Measurements from ENCODE around the gene GHDC.
A peak's percentile ranks its signal among the peaks of the same experiment; 100 is the strongest.
"Not testable (repeated sequence)": the region's sequence is repeated elsewhere in the genome, so short reads cannot be mapped to it uniquely, and the experiment has no call there.

GHDC gene

GRCh38 chr17:42224651-42225050 is 30.4 kb upstream of the GHDC start:
- Histone ChIP-seq H2AFZ (ENCODE audit: low read length) (no peak overlapping the region), H3K18ac (ENCODE audit: low read length) (no peak overlapping the region), H3K9ac (ENCODE audit: low read depth, low read length, poor library complexity) (peak overlapping the region; percentile 70), H3K4me1 (ENCODE audit: control insufficient read depth in 2 of 2, insufficient read depth in 1 of 2, low read depth in 1 of 2, low read length in 2 of 2) (no peaks in the 10 kb centered on the region), H3K4me3 (ENCODE audit: low read length in 2 of 2) (no peak overlapping the region), H2BK15ac (ENCODE audit: low read length) (no peak overlapping the region), H3K79me1 (ENCODE audit: low read depth, low read length) (peaks cover 5% of the 10 kb centered on the region), H3K14ac (ENCODE audit: low read length) (no peak overlapping the region), H2BK120ac (ENCODE audit: low read depth, low read length) (no peak overlapping the region), H3K27ac (replicated peaks; ENCODE audit: low read length) (no peak overlapping the region), H3K27me3 (ENCODE audit: control insufficient read depth in 3 of 3, insufficient read depth in 3 of 3, low read depth in 1 of 3, low read length in 3 of 3) (no peaks in the 10 kb centered on the region), H2BK12ac (ENCODE audit: low read length) (no peak overlapping the region), H3K9me3 (replicated peaks in 1 of 2; ENCODE audit: control insufficient read depth in 2 of 2, insufficient read depth in 1 of 2, low read depth in 1 of 2, low read length in 2 of 2) (peaks cover 0 to 3% of the 10 kb centered on the region in 2 donors), H4K8ac (ENCODE audit: low read depth, low read length) (no peak overlapping the region), H4K91ac (ENCODE audit: low read depth, low read length, poor library complexity) (no peak overlapping the region), H3K36me3 (replicated peaks in 1 of 2; ENCODE audit: control insufficient read depth in 2 of 2, insufficient read depth in 2 of 2, low read length in 2 of 2) (peaks cover 16 to 80% of the 10 kb centered on the region in 2 donors), H2BK5ac (ENCODE audit: low read length) (no peak overlapping the region), H3K4ac (ENCODE audit: low read length) (no peak overlapping the region), H3K4me2 (ENCODE audit: insufficient read depth, low read length, poor library complexity, severe bottlenecking) (no peak overlapping the region), H2AK5ac (ENCODE audit: low read depth, low read length) (no peak overlapping the region), H3K23ac (ENCODE audit: low read depth, low read length, poor library complexity) (no peak overlapping the region)
- no peak for DNase-seq (ENCODE audit: low spot score)
- no CpG with 5 or more reads among the region's 6 CpGs for whole genome bisulfite sequencing, 2 donors (ENCODE audit: extremely low coverage in 2 of 2, insufficient read length in 2 of 2, insufficient replicate concordance in 1 of 2)

- Histone ChIP-seq H3K4me2 (ENCODE audit: insufficient read depth, low read length, poor library complexity, severe bottlenecking) (no peak overlapping the region), H2AK5ac (ENCODE audit: low read depth, low read length) (no peak overlapping the region), H3K27me3 (ENCODE audit: control insufficient read depth in 3 of 3, insufficient read depth in 3 of 3, low read depth in 1 of 3, low read length in 3 of 3) (no peaks in the 10 kb centered on the region), H3K27ac (replicated peaks; ENCODE audit: low read length) (no peak overlapping the region), H3K4me3 (ENCODE audit: low read length in 2 of 2) (peak overlapping the region in 1 of 2 donors; percentile 73), H2AFZ (ENCODE audit: low read length) (no peak overlapping the region), H3K36me3 (replicated peaks in 1 of 2; ENCODE audit: control insufficient read depth in 2 of 2, insufficient read depth in 2 of 2, low read length in 2 of 2) (peaks cover 24 to 76% of the 10 kb centered on the region in 2 donors), H3K23ac (ENCODE audit: low read depth, low read length, poor library complexity) (peak overlapping the region; percentile 83), H3K9ac (ENCODE audit: low read depth, low read length, poor library complexity) (peak overlapping the region; percentile 73), H3K4me1 (ENCODE audit: control insufficient read depth in 2 of 2, insufficient read depth in 1 of 2, low read depth in 1 of 2, low read length in 2 of 2) (no peaks in the 10 kb centered on the region), H4K8ac (ENCODE audit: low read depth, low read length) (no peak overlapping the region), H3K4ac (ENCODE audit: low read length) (no peak overlapping the region), H3K14ac (ENCODE audit: low read length) (peak overlapping the region; percentile 33), H2BK120ac (ENCODE audit: low read depth, low read length) (no peak overlapping the region), H2BK5ac (ENCODE audit: low read length) (no peak overlapping the region), H3K9me3 (replicated peaks in 1 of 2; ENCODE audit: control insufficient read depth in 2 of 2, insufficient read depth in 1 of 2, low read depth in 1 of 2, low read length in 2 of 2) (peaks cover 0 to 3% of the 10 kb centered on the region in 2 donors), H3K79me1 (ENCODE audit: low read depth, low read length) (peaks cover 5% of the 10 kb centered on the region), H4K91ac (ENCODE audit: low read depth, low read length, poor library complexity) (peak overlapping the region; percentile 50), H2BK15ac (ENCODE audit: low read length) (no peak overlapping the region), H2BK12ac (ENCODE audit: low read length) (no peak overlapping the region), H3K18ac (ENCODE audit: low read length) (no peak overlapping the region)
- peak; percentile 39 for DNase-seq (ENCODE audit: low spot score)
- no CpG with 5 or more reads among the region's 3 CpGs for WGBS, 2 donors (ENCODE audit: extremely low coverage in 2 of 2, insufficient read length in 2 of 2, insufficient replicate concordance in 1 of 2)
Measured at GRCh38 chr17:42221886-42222745, 27.8 kb upstream of the GHDC start.

GRCh38 chr17:42219280-42219679 is 25.0 kb upstream of the GHDC start:
- no CpG with 5 or more reads among the region's 17 CpGs for WGBS, 2 donors (ENCODE audit: extremely low coverage in 2 of 2, insufficient read length in 2 of 2, insufficient replicate concordance in 1 of 2)

GRCh38 chr17:42214156-42214555 is 19.9 kb upstream of the GHDC start:
- Histone ChIP-seq H3K4me1 (ENCODE audit: control insufficient read depth in 2 of 2, insufficient read depth in 1 of 2, low read depth in 1 of 2, low read length in 2 of 2) (no peaks in the 10 kb centered on the region), H3K4ac (ENCODE audit: low read length) (no peak overlapping the region), H3K27me3 (ENCODE audit: control insufficient read depth in 3 of 3, insufficient read depth in 3 of 3, low read depth in 1 of 3, low read length in 3 of 3) (no peaks in the 10 kb centered on the region), H4K91ac (ENCODE audit: low read depth, low read length, poor library complexity) (no peak overlapping the region), H3K4me3 (ENCODE audit: low read length in 2 of 2) (no peak overlapping the region), H3K36me3 (replicated peaks in 1 of 2; ENCODE audit: control insufficient read depth in 2 of 2, insufficient read depth in 2 of 2, low read length in 2 of 2) (peaks cover 42 to 96% of the 10 kb centered on the region in 2 donors), H3K79me1 (ENCODE audit: low read depth, low read length) (no peaks in the 10 kb centered on the region), H3K23ac (ENCODE audit: low read depth, low read length, poor library complexity) (no peak overlapping the region), H4K8ac (ENCODE audit: low read depth, low read length) (no peak overlapping the region), H2BK120ac (ENCODE audit: low read depth, low read length) (no peak overlapping the region), H3K27ac (replicated peaks; ENCODE audit: low read length) (no peak overlapping the region), H2BK15ac (ENCODE audit: low read length) (no peak overlapping the region), H3K9me3 (replicated peaks in 1 of 2; ENCODE audit: control insufficient read depth in 2 of 2, insufficient read depth in 1 of 2, low read depth in 1 of 2, low read length in 2 of 2) (no peaks in the 10 kb centered on the region), H3K18ac (ENCODE audit: low read length) (no peak overlapping the region), H2BK12ac (ENCODE audit: low read length) (no peak overlapping the region), H3K4me2 (ENCODE audit: insufficient read depth, low read length, poor library complexity, severe bottlenecking) (no peak overlapping the region), H3K14ac (ENCODE audit: low read length) (no peak overlapping the region), H2AFZ (ENCODE audit: low read length) (no peak overlapping the region), H3K9ac (ENCODE audit: low read depth, low read length, poor library complexity) (no peak overlapping the region), H2AK5ac (ENCODE audit: low read depth, low read length) (no peak overlapping the region), H2BK5ac (ENCODE audit: low read length) (no peak overlapping the region)
- DNase-seq (ENCODE audit: low spot score), result no peak
- WGBS, 2 donors (ENCODE audit: extremely low coverage in 2 of 2, insufficient read length in 2 of 2, insufficient replicate concordance in 1 of 2), result no CpG with 5 or more reads among the region's 2 CpGs

More at GRCh38 chr17:42219280-42219679, 25.0 kb upstream of the GHDC start:
- not testable (repeated sequence) for H3K79me1 ChIP-seq (ENCODE audit: low read depth, low read length); H2BK12ac ChIP-seq (ENCODE audit: low read length); H3K4me1 ChIP-seq (ENCODE audit: control insufficient read depth in 2 of 2, insufficient read depth in 1 of 2, low read depth in 1 of 2, low read length in 2 of 2); H2BK120ac ChIP-seq (ENCODE audit: low read depth, low read length); H2BK5ac ChIP-seq (ENCODE audit: low read length); H2AK5ac ChIP-seq (ENCODE audit: low read depth, low read length); H3K27ac ChIP-seq (replicated peaks; ENCODE audit: low read length); H3K4ac ChIP-seq (ENCODE audit: low read length); H3K27me3 ChIP-seq (ENCODE audit: control insufficient read depth in 3 of 3, insufficient read depth in 3 of 3, low read depth in 1 of 3, low read length in 3 of 3); H3K4me3 ChIP-seq (ENCODE audit: low read length in 2 of 2); H3K9ac ChIP-seq (ENCODE audit: low read depth, low read length, poor library complexity); H3K18ac ChIP-seq (ENCODE audit: low read length); H4K91ac ChIP-seq (ENCODE audit: low read depth, low read length, poor library complexity); H2AFZ ChIP-seq (ENCODE audit: low read length); H3K23ac ChIP-seq (ENCODE audit: low read depth, low read length, poor library complexity); H3K9me3 ChIP-seq (replicated peaks in 1 of 2; ENCODE audit: control insufficient read depth in 2 of 2, insufficient read depth in 1 of 2, low read depth in 1 of 2, low read length in 2 of 2); DNase-seq (ENCODE audit: low spot score); H4K8ac ChIP-seq (ENCODE audit: low read depth, low read length); H3K4me2 ChIP-seq (ENCODE audit: insufficient read depth, low read length, poor library complexity, severe bottlenecking); H3K14ac ChIP-seq (ENCODE audit: low read length); H2BK15ac ChIP-seq (ENCODE audit: low read length)
- H3K36me3 ChIP-seq (replicated peaks in 1 of 2; ENCODE audit: control insufficient read depth in 2 of 2, insufficient read depth in 2 of 2, low read length in 2 of 2), result peaks cover 36 to 85% of the 10 kb centered on the region in 2 donors
